ENCODE data around the gene CA5A. TPM values are rescaled to one million over a fixed set of nuclear protein-coding genes. Genes with fewer than 3 reads are reported as not detected.
"Not testable (repeated sequence)": the region's sequence is repeated elsewhere in the genome, so short reads cannot be mapped to it uniquely, and the experiment has no call there.

The CA5A gene
- total and polyA plus RNA-seq, 2 of the 13 experiments (the other 11 are each of a cell fraction or from before 2014, with no cell fraction given): 66.8 to 106 TPM

DNA sequence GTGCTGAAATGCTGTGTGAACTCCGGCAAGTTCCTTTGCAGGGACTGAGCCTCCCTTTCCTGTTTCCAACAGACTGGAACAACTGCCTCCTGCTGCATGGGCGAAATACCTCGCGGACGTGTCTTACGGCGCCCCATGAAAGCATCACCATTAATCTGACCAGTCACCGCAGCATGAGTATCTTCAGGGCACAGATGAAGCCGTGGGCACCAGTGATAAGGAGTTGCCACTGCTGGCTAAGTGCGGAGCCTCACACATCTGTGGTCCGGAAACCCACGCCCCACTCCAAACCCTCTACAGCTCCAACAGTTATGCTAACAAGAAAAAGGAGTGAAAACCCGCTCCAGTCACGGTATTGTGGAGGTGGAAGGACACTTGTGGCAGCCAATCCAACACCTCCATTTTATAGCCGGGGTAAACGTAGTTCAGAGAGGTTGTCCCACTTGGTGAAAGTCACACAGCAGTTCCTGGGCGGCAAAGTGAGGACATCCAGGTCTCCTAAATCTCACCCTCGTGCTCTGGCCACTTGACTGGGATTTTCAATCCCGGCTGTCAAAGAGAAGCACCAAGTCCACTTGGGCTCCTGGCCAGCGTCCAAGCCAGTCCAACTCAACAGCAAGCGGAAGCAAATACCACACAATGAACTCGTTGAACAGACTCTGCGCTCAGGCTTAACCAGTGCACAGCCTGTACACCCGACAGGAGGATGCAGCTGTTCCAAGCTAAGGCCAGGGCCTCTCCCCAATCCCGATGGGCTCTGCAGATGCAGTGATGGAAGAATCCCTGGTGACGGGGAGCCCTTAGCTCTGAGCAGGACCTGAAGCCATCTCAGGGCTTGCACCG, 78.0 kb downstream of the CA5A start (continued):
- TF ChIP-seq SOX13 (IDR thresholded peaks at IDR 0.05): peak; percentile 42; the same call in 1 of the 2 replicates
- TF ChIP-seq SOX13 (CRISPR knock-in tag; conservative IDR thresholded peaks at IDR 0.05 in 1 of 2, IDR thresholded peaks at IDR 0.05 in 1 of 2): peak in 1 of 2 experiments; percentile 76; a peak in 2 of 4 replicates
- TF ChIP-seq LCORL (IDR thresholded peaks at IDR 0.05): peak; percentile 40; the same call in 1 of the 2 replicates
- TF ChIP-seq LCORL (CRISPR knock-in tag; IDR thresholded peaks at IDR 0.05): peak; percentile 74
- TF ChIP-seq TOPORS (CRISPR knock-in tag; IDR thresholded peaks at IDR 0.05): 0 out of 2 replicates have a peak, but pooled peaks have one; percentile 41
- TF ChIP-seq, protein P1, sequence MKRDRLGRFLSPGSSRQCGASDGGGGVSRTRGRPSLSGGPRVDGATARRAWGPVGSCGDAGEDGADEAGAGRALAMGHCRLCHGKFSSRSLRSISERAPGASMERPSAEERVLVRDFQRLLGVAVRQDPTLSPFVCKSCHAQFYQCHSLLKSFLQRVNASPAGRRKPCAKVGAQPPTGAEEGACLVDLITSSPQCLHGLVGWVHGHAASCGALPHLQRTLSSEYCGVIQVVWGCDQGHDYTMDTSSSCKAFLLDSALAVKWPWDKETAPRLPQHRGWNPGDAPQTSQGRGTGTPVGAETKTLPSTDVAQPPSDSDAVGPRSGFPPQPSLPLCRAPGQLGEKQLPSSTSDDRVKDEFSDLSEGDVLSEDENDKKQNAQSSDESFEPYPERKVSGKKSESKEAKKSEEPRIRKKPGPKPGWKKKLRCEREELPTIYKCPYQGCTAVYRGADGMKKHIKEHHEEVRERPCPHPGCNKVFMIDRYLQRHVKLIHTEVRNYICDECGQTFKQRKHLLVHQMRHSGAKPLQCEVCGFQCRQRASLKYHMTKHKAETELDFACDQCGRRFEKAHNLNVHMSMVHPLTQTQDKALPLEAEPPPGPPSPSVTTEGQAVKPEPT (CRISPR knock-in tag; IDR thresholded peaks at IDR 0.05; ENCODE audit: low read depth): 0 out of 2 replicates have a peak, but pooled peaks have one; percentile 37
- TF ChIP-seq ZNF441 (CRISPR knock-in tag; IDR thresholded peaks at IDR 0.05; ENCODE audit: borderline replicate concordance): peak; percentile 50; the same call in 1 of the 2 replicates
- TF ChIP-seq, protein P2, sequence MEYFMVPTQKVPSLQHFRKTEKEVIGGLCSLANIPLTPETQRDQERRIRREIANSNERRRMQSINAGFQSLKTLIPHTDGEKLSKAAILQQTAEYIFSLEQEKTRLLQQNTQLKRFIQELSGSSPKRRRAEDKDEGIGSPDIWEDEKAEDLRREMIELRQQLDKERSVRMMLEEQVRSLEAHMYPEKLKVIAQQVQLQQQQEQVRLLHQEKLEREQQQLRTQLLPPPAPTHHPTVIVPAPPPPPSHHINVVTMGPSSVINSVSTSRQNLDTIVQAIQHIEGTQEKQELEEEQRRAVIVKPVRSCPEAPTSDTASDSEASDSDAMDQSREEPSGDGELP (IDR thresholded peaks at IDR 0.05; ENCODE audit: borderline replicate concordance, low read depth): peak; percentile 89
- TF ChIP-seq DMAP1 (CRISPR knock-in tag; IDR thresholded peaks at IDR 0.05): peak; percentile 43; the same call in 1 of the 2 replicates
- 0 out of 2 replicates have a peak, but pooled peaks have one; percentile 71 for TF ChIP-seq PCBP1 (IDR thresholded peaks at IDR 0.05; ENCODE audit: borderline replicate concordance, low read depth, low read length)
- TF ChIP-seq GATAD2A (CRISPR knock-in tag; IDR thresholded peaks at IDR 0.05): peak; percentile 76
- TF ChIP-seq ELF1 (CRISPR knock-in tag; IDR thresholded peaks at IDR 0.05): peak; percentile 54; the same call in 1 of the 2 replicates
- TF ChIP-seq ZBTB20 (CRISPR knock-in tag; IDR thresholded peaks at IDR 0.05; ENCODE audit: borderline replicate concordance, low read depth): 0 out of 2 replicates have a peak, but pooled peaks have one; percentile 66
- peak; percentile 89 for TF ChIP-seq MED1 (CRISPR knock-in tag; IDR thresholded peaks at IDR 0.05)
- peak; percentile 52; the same call in 1 of the 2 replicates for TF ChIP-seq ZKSCAN8 (CRISPR knock-in tag; IDR thresholded peaks at IDR 0.05; ENCODE audit: borderline replicate concordance)
- TF ChIP-seq NFIC (IDR thresholded peaks at IDR 0.05; ENCODE audit: low read length): peak; percentile 65; the same call in 1 of the 2 replicates
- not testable (repeated sequence) for TF ChIP-seq ATF7 (IDR thresholded peaks at IDR 0.05)
- peak; percentile 18; the same call in 1 of the 2 replicates for TF ChIP-seq ATF7 (CRISPR knock-in tag; IDR thresholded peaks at IDR 0.05)
- peak; percentile 72 for TF ChIP-seq ZNF263 (CRISPR knock-in tag; IDR thresholded peaks at IDR 0.05)
- TF ChIP-seq, protein P3, sequence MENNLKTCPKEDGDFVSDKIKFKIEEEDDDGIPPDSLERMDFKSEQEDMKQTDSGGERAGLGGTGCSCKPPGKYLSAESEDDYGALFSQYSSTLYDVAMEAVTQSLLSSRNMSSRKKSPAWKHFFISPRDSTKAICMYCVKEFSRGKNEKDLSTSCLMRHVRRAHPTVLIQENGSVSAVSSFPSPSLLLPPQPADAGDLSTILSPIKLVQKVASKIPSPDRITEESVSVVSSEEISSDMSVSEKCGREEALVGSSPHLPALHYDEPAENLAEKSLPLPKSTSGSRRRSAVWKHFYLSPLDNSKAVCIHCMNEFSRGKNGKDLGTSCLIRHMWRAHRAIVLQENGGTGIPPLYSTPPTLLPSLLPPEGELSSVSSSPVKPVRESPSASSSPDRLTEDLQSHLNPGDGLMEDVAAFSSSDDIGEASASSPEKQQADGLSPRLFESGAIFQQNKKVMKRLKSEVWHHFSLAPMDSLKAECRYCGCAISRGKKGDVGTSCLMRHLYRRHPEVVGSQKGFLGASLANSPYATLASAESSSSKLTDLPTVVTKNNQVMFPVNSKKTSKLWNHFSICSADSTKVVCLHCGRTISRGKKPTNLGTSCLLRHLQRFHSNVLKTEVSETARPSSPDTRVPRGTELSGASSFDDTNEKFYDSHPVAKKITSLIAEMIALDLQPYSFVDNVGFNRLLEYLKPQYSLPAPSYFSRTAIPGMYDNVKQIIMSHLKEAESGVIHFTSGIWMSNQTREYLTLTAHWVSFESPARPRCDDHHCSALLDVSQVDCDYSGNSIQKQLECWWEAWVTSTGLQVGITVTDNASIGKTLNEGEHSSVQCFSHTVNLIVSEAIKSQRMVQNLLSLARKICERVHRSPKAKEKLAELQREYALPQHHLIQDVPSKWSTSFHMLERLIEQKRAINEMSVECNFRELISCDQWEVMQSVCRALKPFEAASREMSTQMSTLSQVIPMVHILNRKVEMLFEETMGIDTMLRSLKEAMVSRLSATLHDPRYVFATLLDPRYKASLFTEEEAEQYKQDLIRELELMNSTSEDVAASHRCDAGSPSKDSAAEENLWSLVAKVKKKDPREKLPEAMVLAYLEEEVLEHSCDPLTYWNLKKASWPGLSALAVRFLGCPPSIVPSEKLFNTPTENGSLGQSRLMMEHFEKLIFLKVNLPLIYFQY (CRISPR knock-in tag; IDR thresholded peaks at IDR 0.05; ENCODE audit: borderline replicate concordance): 0 out of 2 replicates have a peak, but pooled peaks have one; percentile 19
- TF ChIP-seq TMF1 (CRISPR knock-in tag; IDR thresholded peaks at IDR 0.05; ENCODE audit: low read depth): 0 out of 2 replicates have a peak, but pooled peaks have one; percentile 70
- TF ChIP-seq MYC (CRISPR knock-in tag; IDR thresholded peaks at IDR 0.05; ENCODE audit: borderline replicate concordance): peak; percentile 64; the same call in 1 of the 2 replicates
- peak; percentile 93 for TF ChIP-seq ELF3 (CRISPR knock-in tag; IDR thresholded peaks at IDR 0.05)
- peak; percentile 84; the same call in 1 of the 2 replicates for TF ChIP-seq ZSCAN21 (CRISPR knock-in tag; IDR thresholded peaks at IDR 0.05; ENCODE audit: borderline replicate concordance)
